Natural killer cell (primary cell): ENCODE measurements around the gene OSBPL9. TPM values are rescaled to one million over a fixed set of nuclear protein-coding genes. Genes with fewer than 3 reads are reported as not detected.

Source experiments
- ATAC-seq, 3 donors: fragments of 150-1000 bp in 2 of 3; fragments of 200-7000 bp in 1 of 3; cut with Tn5 transposase; 1 replicate in 1 of 3; 2 replicates in 2 of 3; pipeline ENCODE4 v1.10.0; 2021; ENCODE audit warnings: mild to moderate bottlenecking in 2 of 3, moderate library complexity in 2 of 3
- DNase-seq, 2 donors: peaks; one replicate each; pipeline versions ENCODE4 v3.0.0 to v3.0.0-alpha.2; 2013 to 2021; ENCODE audit warnings: mixed read lengths in 1 of 2
- H3K27ac ChIP-seq: one replicate; pipeline ENCODE4 v1.5.1; 2013; ENCODE audit warnings: mild to moderate bottlenecking, low read length
- H3K27me3 ChIP-seq: one replicate; pipeline ENCODE4 v1.6.1; 2013; ENCODE audit warnings: low read length; ENCODE audit not compliant: control insufficient read depth, insufficient read depth
- H3K36me3 ChIP-seq: one replicate; pipeline ENCODE4 v1.6.1; 2013; ENCODE audit warnings: low read length; ENCODE audit not compliant: control insufficient read depth, insufficient read depth
- H3K4me1 ChIP-seq: one replicate; pipeline ENCODE4 v1.6.1; 2013; ENCODE audit warnings: low read length; ENCODE audit not compliant: control insufficient read depth, insufficient read depth
- H3K4me3 ChIP-seq: one replicate; pipeline ENCODE4 v1.5.1; 2013; ENCODE audit warnings: low read length
- H3K9me3 ChIP-seq: one replicate; pipeline ENCODE4 v1.6.1; 2013; ENCODE audit warnings: low read length; ENCODE audit not compliant: control insufficient read depth, insufficient read depth
- H3K27ac Mint-ChIP-seq, 2 donors: one replicate each; pipeline ENCODE4 v1.8.0; 2022; ENCODE audit warnings: mild to moderate bottlenecking in 2 of 2, mixed read lengths in 2 of 2, moderate library complexity in 1 of 2
- H3K27me3 Mint-ChIP-seq, 2 donors: one replicate each; pipeline ENCODE4 v1.8.0; 2022; ENCODE audit warnings: low read depth in 2 of 2, mixed read lengths in 2 of 2
- H3K36me3 Mint-ChIP-seq: one replicate; pipeline ENCODE4 v1.8.0; 2022; ENCODE audit warnings: mixed read lengths
- H3K4me1 Mint-ChIP-seq, 2 donors: one replicate each; pipeline ENCODE4 v1.8.0; 2022; ENCODE audit warnings: mixed read lengths in 2 of 2
- H3K4me3 Mint-ChIP-seq: one replicate; pipeline ENCODE4 v1.8.0; 2022; ENCODE audit warnings: mild to moderate bottlenecking, moderate library complexity, mixed read lengths
- H3K9me3 Mint-ChIP-seq, 2 donors: one replicate each; pipeline ENCODE4 v1.8.0; 2022; ENCODE audit warnings: mixed read lengths in 2 of 2
- CTCF ChIP-seq: fragments of 200-600 bp; IDR thresholded peaks from one replicate; pipeline ENCODE4 v1.8.0; 2022; ENCODE audit warnings: antibody characterized with exemption
- WGBS: methylation state at CpG from one replicate; pipeline ENCODE4 v1.1.7; 2013; ENCODE audit warnings: missing lambda C conversion rate; ENCODE audit not compliant: insufficient coverage; 5-methylcytosine and 5-hydroxymethylcytosine counted together
- intact Hi-C: fragments of 100-400 bp; cut with micrococcal nuclease; formaldehyde crosslinking; loops from one replicate; pipeline ENCODE4 v1.14.2; 2022
- total RNA-seq, 4 donors: library from RNA; stranded (reverse); fragments of 120-200 nt in 1 of 4; gene quantifications; one replicate each; pipeline versions ENCODE4 v1.2.3 to v1.2.4, GENCODE V29; 2013 to 2022

Gene OSBPL9
- total RNA-seq, 3 donors from 2014 or later (not counting 1 experiment from before 2014, with no cell fraction given) = 53.0 to 72.6 (median 62.0) TPM

- H3K4me3 ChIP-seq = no peak overlapping the region
- H3K27ac ChIP-seq = no peak overlapping the region
- no peaks in the 10 kb centered on the region for H3K27me3 ChIP-seq
- no peak for DNase-seq
- no peak overlapping the region for H3K4me3 Mint-ChIP-seq
- H3K36me3 Mint-ChIP-seq = no peaks in the 10 kb centered on the region
- H3K36me3 ChIP-seq = no peaks in the 10 kb centered on the region
- no peaks in the 10 kb centered on the region for H3K9me3 ChIP-seq
- H3K4me1 Mint-ChIP-seq = no peaks in the 10 kb centered on the region
- no peaks in the 10 kb centered on the region for H3K4me1 ChIP-seq
- H3K27me3 Mint-ChIP-seq = peaks cover 0 to 13% of the 10 kb centered on the region in 2 donors
- no peak for ATAC-seq
- no peak overlapping the region for H3K27ac Mint-ChIP-seq
- intact Hi-C loops = no loop called here
- no peak for TF ChIP-seq CTCF
- no peaks in the 10 kb centered on the region for H3K9me3 Mint-ChIP-seq
Observed at GRCh38 chr1:51592711-51593110, 24.2 kb upstream of the OSBPL9 start.

- H3K9me3 Mint-ChIP-seq = no peaks in the 10 kb centered on the region
- TF ChIP-seq CTCF = no peak
- ATAC-seq (no peak), DNase-seq (no peak)
- H3K27ac Mint-ChIP-seq = no peak overlapping the region
- Histone ChIP-seq H3K4me1 (no peaks in the 10 kb centered on the region), H3K9me3 (no peaks in the 10 kb centered on the region), H3K27me3 (no peaks in the 10 kb centered on the region), H3K27ac (no peak overlapping the region), H3K36me3 (no peaks in the 10 kb centered on the region), H3K4me3 (no peak overlapping the region)
- H3K27me3 Mint-ChIP-seq = peaks cover 0 to 8% of the 10 kb centered on the region in 2 donors
- no peaks in the 10 kb centered on the region for H3K4me1 Mint-ChIP-seq
- H3K4me3 Mint-ChIP-seq = no peak overlapping the region
- 95% methylated on average over 20 of the region's 20 CpGs for WGBS
- H3K36me3 Mint-ChIP-seq = no peaks in the 10 kb centered on the region
- intact Hi-C loops = no loop called here
Observed at GRCh38 chr1:51594716-51595115, 22.2 kb upstream of the OSBPL9 start.

- Mint-ChIP-seq H3K27me3 (peaks cover 7 to 13% of the 10 kb centered on the region in 2 donors), H3K4me3 (no peak overlapping the region), H3K4me1 (no peaks in the 10 kb centered on the region), H3K9me3 (no peaks in the 10 kb centered on the region), H3K36me3 (no peaks in the 10 kb centered on the region), H3K27ac (no peak overlapping the region)
- H3K4me1 ChIP-seq = no peaks in the 10 kb centered on the region
- H3K36me3 ChIP-seq = no peaks in the 10 kb centered on the region
- WGBS = 82% methylated on average over 1 of the region's 2 CpGs
- no peak for ATAC-seq
- no peak overlapping the region for H3K4me3 ChIP-seq
- intact Hi-C loops = no loop called here
- DNase-seq = no peak
- no peaks in the 10 kb centered on the region for H3K27me3 ChIP-seq
- H3K9me3 ChIP-seq = no peaks in the 10 kb centered on the region
- no peak overlapping the region for H3K27ac ChIP-seq
- no peak for TF ChIP-seq CTCF
Observed at GRCh38 chr1:51600529-51600928, 16.4 kb upstream of the OSBPL9 start.

GRCh38 chr1:51600965-51601364, 15.9 kb upstream of the OSBPL9 start:
- H3K4me3 ChIP-seq = no peak overlapping the region
- no peaks in the 10 kb centered on the region for H3K4me1 Mint-ChIP-seq
- no peaks in the 10 kb centered on the region for H3K9me3 Mint-ChIP-seq
- no peaks in the 10 kb centered on the region for H3K4me1 ChIP-seq
- H3K27me3 Mint-ChIP-seq = peaks cover 9 to 13% of the 10 kb centered on the region in 2 donors
- no CpG with 5 or more reads among the region's 1 CpG for WGBS
- H3K27ac Mint-ChIP-seq = no peak overlapping the region
- H3K4me3 Mint-ChIP-seq = no peak overlapping the region
- no peaks in the 10 kb centered on the region for H3K9me3 ChIP-seq
- ATAC-seq (no peak), DNase-seq (no peak)
- TF ChIP-seq CTCF = no peak
- intact Hi-C loops = no loop called here
- H3K27ac ChIP-seq = no peak overlapping the region
- no peaks in the 10 kb centered on the region for H3K36me3 ChIP-seq
- H3K36me3 Mint-ChIP-seq = no peaks in the 10 kb centered on the region
- no peaks in the 10 kb centered on the region for H3K27me3 ChIP-seq
